Lung (tissue), 12 donors: ENCODE results near the gene KIF7. TPM values are rescaled to one million over a fixed set of nuclear protein-coding genes. Genes with fewer than 3 reads are reported as not detected.

Experiments
- ATAC-seq: fragments of 200-7000 bp; cut with Tn5 transposase; one replicate; pipeline ENCODE4 v1.9.1; 2020; ENCODE audit warnings: moderate number of reproducible peaks; ENCODE audit not compliant: insufficient read depth, low FRiP score
- DNase-seq, 3 donors: peaks; one replicate each; pipeline ENCODE4 v3.0.0-alpha.2; 2013 to 2017
- H3K27ac ChIP-seq, 2 donors: one replicate each; pipeline ENCODE4 v1.5.1; 2013; ENCODE audit warnings: mild to moderate bottlenecking in 2 of 2, moderate library complexity in 2 of 2, control low read depth in 1 of 2, inconsistent platforms in 1 of 2, low read depth in 1 of 2, low read length in 1 of 2
- H3K27me3 ChIP-seq, 3 donors: one replicate each; pipeline ENCODE4 v1.5.1; 2013; ENCODE audit warnings: low read length in 2 of 3; ENCODE audit not compliant: control insufficient read depth in 3 of 3, insufficient read depth in 3 of 3
- H3K36me3 ChIP-seq, 4 donors: one replicate each; pipeline ENCODE4 v1.5.1; 2013; ENCODE audit warnings: low read length in 4 of 4, mild to moderate bottlenecking in 1 of 4, moderate library complexity in 1 of 4; ENCODE audit not compliant: control insufficient read depth in 4 of 4, insufficient read depth in 4 of 4
- H3K4me1 ChIP-seq, 5 donors: one replicate each; pipeline ENCODE4 v1.5.1; 2013; ENCODE audit warnings: low read length in 5 of 5, mild to moderate bottlenecking in 2 of 5, moderate library complexity in 1 of 5; ENCODE audit not compliant: control insufficient read depth in 5 of 5, insufficient read depth in 5 of 5
- H3K4me3 ChIP-seq: one replicate; pipeline ENCODE4 v1.5.1; 2013; ENCODE audit warnings: mild to moderate bottlenecking, control low read depth, moderate library complexity
- H3K9ac ChIP-seq, 2 donors: one replicate each; pipeline ENCODE4 v1.5.1; 2013; ENCODE audit warnings: low read length in 2 of 2, control low read depth in 1 of 2; ENCODE audit not compliant: insufficient read depth in 1 of 2
- H3K9me3 ChIP-seq, 4 donors: one replicate each; pipeline ENCODE4 v1.5.1; 2013; ENCODE audit warnings: low read length in 3 of 4, mild to moderate bottlenecking in 1 of 4, moderate library complexity in 1 of 4; ENCODE audit not compliant: control insufficient read depth in 4 of 4, insufficient read depth in 3 of 4
- CTCF ChIP-seq: IDR thresholded peaks from 2 replicates; pipeline ENCODE4 v1.5.1; 2012; ENCODE audit warnings: mild to moderate bottlenecking; ENCODE audit errors: control extremely low read depth, extremely low read depth
- WGBS, 2 donors: extraction: QIAGEN DNeasy Blood & Tissue Kit; methylation state at CpG; one replicate each; pipeline ENCODE4 v1.1.7; 2013; 5-methylcytosine and 5-hydroxymethylcytosine counted together
- polyA plus RNA-seq, 2 donors: library from polyadenylated mRNA; stranded (reverse); fragments of 200-250 nt; gene quantifications; one replicate each; pipeline ENCODE4 v1.2.1, GENCODE V29; 2013
- total RNA-seq, 2 donors: library from RNA; depleted of rRNA in 1 of 2; stranded (reverse); fragments of >200 nt in 1 of 2; gene quantifications; one replicate each; pipeline ENCODE4 v1.2.1, GENCODE V29; 2014 to 2021
- donor health status: control.
- donor health status: control.
- donor health status: Bipolar disorder and iron deficiency.
- donor health status: healthy.
- donor health status: DM: yes; HTN: yes; CAD: no.

The KIF7 gene
- total and polyA plus RNA-seq, 4 donors = 1.3 to 6.5 (median 2.7) TPM

- H3K4me1 ChIP-seq = peaks cover 0 to 11% (median 9%) of the 10 kb centered on the region in 5 donors
- H3K9me3 ChIP-seq = no peaks in the 10 kb centered on the region
- ATAC-seq = peak; percentile 39
- WGBS, 2 donors = 55 to 71% methylated on average over 5 of the region's 5 CpGs
- H3K27me3 ChIP-seq = no peaks in the 10 kb centered on the region
- no peak overlapping the region for H3K9ac ChIP-seq
- peak; percentile 49 to 85 (median 71) for DNase-seq
- peaks cover 0 to 7% (median under 1%) of the 10 kb centered on the region in 4 donors for H3K36me3 ChIP-seq
- no peak overlapping the region for H3K4me3 ChIP-seq
- TF ChIP-seq CTCF = no peak
- H3K27ac ChIP-seq = peak overlapping the region; percentile 29 to 51
Observed at GRCh38 chr15:89680282-89680873, 25.1 kb upstream of the KIF7 start.

- Histone ChIP-seq H3K4me3 (no peak within 1 kb of the TSS), H3K9me3 (no peaks in the 10 kb centered on the region), H3K36me3 (peaks cover 0 to 4% (median under 1%) of the 10 kb centered on the region in 4 donors), H3K4me1 (peaks cover 0 to 11% (median 9%) of the 10 kb centered on the region in 5 donors), H3K27me3 (no peaks in the 10 kb centered on the region), H3K9ac (no peak within 1 kb of the TSS), H3K27ac (peak within 1 kb of the TSS; percentile 46 to 51)
- 97 to 98% methylated on average over 2 of the region's 2 CpGs for WGBS, 2 donors
- no peak for TF ChIP-seq CTCF
- ATAC-seq (no peak), DNase-seq (no peak)
Observed at GRCh38 chr15:89679212-89679611, 23.9 kb upstream of the KIF7 start, which contains the start of gene PLIN1. TSS of gene PLIN1 (minus strand) at chr15:89679367. CDS start at chr15:89677489, 1,878 bp downstream.

GRCh38 chr15:89677381-89677780 is 22.1 kb upstream of the KIF7 start:
- TF ChIP-seq CTCF = no peak
- 90 to 100% methylated on average over 1 of the region's 1 CpG for WGBS, 2 donors

GRCh38 chr15:89675606-89676005 is 20.3 kb upstream of the KIF7 start:
- Histone ChIP-seq H3K27ac (no peak overlapping the region), H3K4me3 (no peak overlapping the region), H3K4me1 (peaks cover 3 to 11% (median 5%) of the 10 kb centered on the region in 5 donors), H3K9ac (no peak overlapping the region), H3K36me3 (no peaks in the 10 kb centered on the region), H3K9me3 (no peaks in the 10 kb centered on the region), H3K27me3 (no peaks in the 10 kb centered on the region)
- no peak for ATAC-seq
- 76 to 85% methylated on average over 6 of the region's 6 CpGs for WGBS, 2 donors
- no peak for DNase-seq
- no peak for TF ChIP-seq CTCF

More at GRCh38 chr15:89677381-89677780, 22.1 kb upstream of the KIF7 start:
- ATAC-seq = no peak
- no peak overlapping the region for H3K9ac ChIP-seq
- peaks cover 3 to 14% (median 9%) of the 10 kb centered on the region in 5 donors for H3K4me1 ChIP-seq
- no peaks in the 10 kb centered on the region for H3K36me3 ChIP-seq
- H3K27me3 ChIP-seq = no peaks in the 10 kb centered on the region
- DNase-seq = no peak
- H3K9me3 ChIP-seq = no peaks in the 10 kb centered on the region
- H3K4me3 ChIP-seq = no peak overlapping the region
- no peak overlapping the region for H3K27ac ChIP-seq
